NK-92 treated with Interleukin-12 subunit alpha and Interleukin-12 subunit beta, amount 100 ng/mL, for 24 hours (cell line): ENCODE data around the gene BTAF1.
"Not testable (repeated sequence)": the region's sequence is repeated elsewhere in the genome, so short reads cannot be mapped to it uniquely, and the experiment has no call there.

Source experiments
- DNase-seq: peaks from one replicate; lab custom pipeline; 2025; lab: John Stamatoyannopoulos, UW

Gene BTAF1

DNA sequence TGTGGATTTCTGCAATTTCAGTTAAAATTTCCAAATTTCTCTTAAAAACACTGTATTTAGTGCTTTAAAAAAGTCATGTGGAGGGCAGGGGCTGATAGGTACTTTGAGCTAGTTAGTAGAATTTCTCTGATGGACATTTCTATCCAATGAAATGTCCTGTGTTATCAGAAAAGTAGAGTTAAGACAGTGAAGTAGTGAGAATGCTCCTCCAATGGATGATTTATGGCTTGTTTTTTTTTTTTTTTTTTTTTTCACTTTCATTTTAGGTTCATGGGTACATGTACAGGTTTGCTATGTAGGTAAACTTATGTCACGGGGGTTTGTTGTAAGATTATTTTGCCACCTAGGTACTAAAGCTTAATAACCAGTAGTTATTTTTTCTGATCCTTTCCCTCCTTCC, 55.0 kb downstream of the BTAF1 start:
- DNase-seq = no peak

- DNase-seq = no peak
These were observed 56.7 kb downstream of the BTAF1 start for GRCh38 chr10:91980319-91980718.

GRCh38 chr10:91983416-91983815, 59.8 kb downstream of the BTAF1 start:
- DNase-seq = no peak

- no peak for DNase-seq
These were observed 63.9 kb downstream of the BTAF1 start for GRCh38 chr10:91987397-91988037.

- DNase-seq = no peak
These were observed 68.5 kb downstream of the BTAF1 start for GRCh38 chr10:91992031-91992430.

GRCh38 chr10:91996266-91996665, 72.7 kb downstream of the BTAF1 start:
- DNase-seq = no peak

GRCh38 chr10:92001581-92001980, 78.0 kb downstream of the BTAF1 start:
- DNase-seq = no peak

- DNase-seq = no peak
These were observed 78.4 kb downstream of the BTAF1 start for GRCh38 chr10:92001995-92002394.

DNA sequence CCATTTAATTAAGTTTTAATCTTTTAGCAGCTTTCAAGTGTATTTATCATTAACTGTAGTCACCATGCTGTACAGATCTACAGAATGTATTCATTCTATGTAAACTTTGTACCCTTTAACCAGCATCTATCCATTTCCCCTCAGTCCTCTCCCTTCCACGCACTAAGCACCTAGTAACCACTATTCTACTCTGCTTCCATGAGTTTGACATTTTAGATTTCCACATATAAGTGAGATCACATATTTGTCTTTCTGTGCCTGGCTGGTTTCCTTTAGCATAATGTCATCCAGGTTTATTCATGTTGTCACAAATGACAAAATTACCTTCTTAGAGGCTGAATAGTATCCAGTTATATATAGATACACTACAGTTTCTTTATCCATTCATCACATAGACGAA, 79.7 kb downstream of the BTAF1 start:
- no peak for DNase-seq

DNA sequence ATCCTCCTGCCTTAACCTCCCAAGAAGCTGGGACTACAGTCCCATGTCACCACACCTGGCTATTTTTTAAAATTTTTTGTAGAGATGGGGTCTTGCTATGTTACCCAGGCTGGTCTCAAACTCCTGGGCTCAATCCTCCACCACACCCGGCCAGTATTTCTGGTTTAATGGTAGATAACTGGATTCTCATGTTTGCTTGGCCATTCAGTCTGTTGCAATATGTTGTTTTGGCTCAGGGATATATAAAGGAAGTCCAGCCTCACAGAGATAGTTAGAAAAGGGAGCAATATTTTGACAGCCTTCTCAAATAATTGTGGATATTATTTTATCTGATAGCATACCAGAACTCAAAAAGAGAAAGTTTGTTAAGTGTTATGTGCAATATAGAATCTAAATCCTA, 82.4 kb downstream of the BTAF1 start:
- no peak for DNase-seq

DNA sequence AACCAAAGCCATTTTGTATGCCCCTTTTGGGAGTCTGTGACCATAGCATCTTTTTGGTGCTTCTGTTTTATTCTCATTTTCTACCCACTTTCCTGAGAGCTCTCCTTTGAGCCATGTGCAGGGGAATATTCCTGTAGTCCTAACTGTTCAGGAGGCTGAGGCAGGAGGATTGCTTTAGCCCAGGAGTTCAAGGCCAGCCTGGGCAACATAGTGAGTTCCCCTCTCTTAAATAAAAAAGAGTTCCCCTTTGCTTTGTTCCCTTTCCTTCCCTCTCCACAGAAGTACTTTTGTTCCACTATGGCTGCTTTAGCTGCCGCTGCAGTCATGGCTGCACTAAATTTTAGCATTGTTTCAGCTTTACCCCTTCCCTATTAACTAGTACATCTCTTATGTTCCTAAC, 85.9 kb downstream of the BTAF1 start:
- no peak for DNase-seq

- DNase-seq = no peak
These were observed 86.6 kb downstream of the BTAF1 start for GRCh38 chr10:92010047-92010735.

DNA sequence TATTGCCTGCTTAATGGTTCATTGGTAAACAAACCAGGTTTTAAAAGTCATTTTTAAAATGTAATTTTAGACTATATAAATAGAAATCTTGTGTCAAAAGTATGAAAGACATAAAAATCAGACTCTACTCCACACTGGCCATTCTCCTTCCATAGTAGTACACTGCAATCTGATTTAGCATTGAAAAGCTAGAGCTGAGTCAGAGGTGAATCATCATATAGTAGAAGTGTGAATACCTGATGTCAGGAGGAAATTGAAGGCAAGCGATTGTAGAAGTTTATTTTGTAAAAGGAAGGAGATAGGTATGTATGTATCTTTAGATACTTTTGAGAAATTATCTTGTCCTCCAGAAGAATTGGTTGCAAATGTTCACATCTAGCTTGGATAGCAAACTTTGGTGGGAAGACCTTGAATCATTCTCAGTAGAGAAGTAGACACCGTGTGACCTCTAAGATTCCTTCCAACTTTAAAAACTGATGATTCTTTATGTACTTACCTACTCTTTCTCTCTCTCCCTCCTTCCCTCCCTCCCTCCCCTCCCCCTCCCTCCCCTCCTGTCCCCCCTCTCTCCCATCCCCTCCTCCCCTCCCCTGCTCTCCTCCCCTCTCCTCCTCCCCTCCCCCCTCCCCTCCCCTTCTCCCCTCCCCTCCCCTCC, 88.1 kb downstream of the BTAF1 start:
- no peak for DNase-seq

- DNase-seq = no peak
These were observed 91.0 kb downstream of the BTAF1 start for GRCh38 chr10:92014620-92015019.

DNA sequence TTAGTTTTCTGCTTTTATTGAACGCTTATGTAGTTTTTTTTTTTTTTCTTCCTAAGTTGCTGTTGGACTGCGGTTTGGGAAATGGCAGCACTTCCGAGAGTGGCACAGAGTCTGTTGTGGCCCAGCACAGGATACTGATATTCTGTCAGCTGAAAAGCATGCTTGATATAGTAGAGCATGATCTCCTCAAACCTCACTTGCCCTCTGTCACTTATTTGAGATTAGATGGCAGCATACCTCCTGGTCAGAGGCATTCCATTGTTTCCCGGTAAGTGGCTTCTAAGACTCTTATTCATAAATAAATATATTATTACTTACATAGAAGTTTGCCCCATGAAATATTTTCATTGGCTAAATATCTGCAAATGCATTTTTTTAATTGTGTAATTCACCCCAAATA, 101.1 kb downstream of the BTAF1 start:
- no peak for DNase-seq

- not testable (repeated sequence) for DNase-seq
These were observed 101.8 kb downstream of the BTAF1 start for GRCh38 chr10:92025340-92025739.

DNA sequence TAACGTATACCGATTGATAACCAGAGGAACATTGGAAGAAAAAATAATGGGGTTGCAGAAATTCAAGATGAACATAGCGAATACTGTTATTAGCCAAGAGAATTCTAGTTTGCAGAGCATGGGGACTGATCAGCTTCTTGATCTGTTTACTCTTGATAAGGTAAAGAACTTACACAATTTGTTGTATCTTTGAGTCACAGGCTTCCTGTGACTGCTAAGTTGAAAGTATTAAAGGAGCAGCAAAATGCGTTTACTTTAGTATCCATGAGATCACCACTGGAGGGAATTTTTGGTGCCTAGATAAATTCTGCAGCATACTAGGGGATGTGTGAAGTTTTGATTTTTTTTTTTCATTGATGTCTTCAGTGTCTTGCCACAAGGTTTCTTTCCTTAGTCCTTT, 103.6 kb downstream of the BTAF1 start:
- no peak for DNase-seq

DNA sequence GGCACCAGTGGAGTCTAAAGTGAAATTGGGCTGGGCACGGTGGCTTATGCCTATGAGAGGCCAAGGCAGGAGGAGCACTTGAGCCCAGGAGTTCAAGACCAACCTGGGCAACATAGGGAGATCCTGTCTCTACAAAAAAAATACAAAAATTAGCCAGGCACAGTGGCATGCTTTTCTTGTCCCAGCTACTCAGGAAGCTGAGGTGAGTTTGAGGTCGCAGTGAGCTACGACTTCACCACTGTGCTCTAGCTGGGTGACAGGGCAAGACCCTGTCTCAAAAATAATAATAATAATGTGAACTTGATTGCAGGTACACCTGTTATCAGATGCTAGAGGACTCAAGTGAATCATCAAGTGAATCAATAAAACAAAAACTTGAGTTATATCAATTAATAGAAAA, 108.0 kb downstream of the BTAF1 start:
- no peak for DNase-seq

DNA sequence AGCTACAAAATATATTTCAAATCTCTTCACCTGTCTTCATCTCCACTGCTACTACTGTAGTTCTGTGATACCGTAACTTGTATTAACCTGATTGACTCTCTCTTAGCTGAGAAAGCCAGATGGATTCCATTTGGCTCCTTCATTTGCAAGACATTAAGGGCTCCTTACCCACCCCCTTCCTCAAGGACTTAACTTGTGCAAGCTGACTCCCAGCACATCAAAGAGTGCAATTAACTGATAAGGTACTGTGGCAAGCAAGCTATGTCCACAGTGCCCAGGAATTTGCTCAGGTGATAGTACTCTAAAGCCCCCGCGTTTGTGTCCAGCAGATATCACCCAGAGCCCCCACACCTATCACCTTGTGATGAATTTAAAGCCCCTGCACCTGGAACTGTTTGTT, 109.5 kb downstream of the BTAF1 start:
- not testable (repeated sequence) for DNase-seq

- DNase-seq = no peak
These were observed 115.4 kb downstream of the BTAF1 start for GRCh38 chr10:92038949-92039348.

GRCh38 chr10:92042541-92042940, 119.0 kb downstream of the BTAF1 start:
- no peak for DNase-seq

GRCh38 chr10:92045641-92046106, 122.1 kb downstream of the BTAF1 start:
- no peak for DNase-seq

- no peak for DNase-seq
These were observed 123.6 kb downstream of the BTAF1 start for GRCh38 chr10:92047215-92047614.
